Loucy (cell line): ENCODE results near the gene B9D1.

ENCODE experiments used
- CTCF ChIP-seq: fragments of 200-600 bp; sonication (generic); conservative IDR thresholded peaks from 2 replicates; pipeline ENCODE4 v1.5.1; 2014; ENCODE audit warnings: mild to moderate bottlenecking, antibody characterized with exemption, low read length
- EZH2phosphoT487 ChIP-seq: fragments of 200-600 bp; IDR thresholded peaks from 2 replicates; pipeline ENCODE4 v1.6.1; 2018; ENCODE audit warnings: antibody characterized with exemption, mild to moderate bottlenecking, moderate library complexity, borderline replicate concordance

GRCh38 chr17:19307521-19307920 lies 55.0 kb downstream of the B9D1 start:
- no peak for TF ChIP-seq CTCF
- no peak for TF ChIP-seq EZH2phosphoT487
